Mammary epithelial cell (primary cell): ENCODE results near the gene INPP5D.

Experiments used
- EZH2 ChIP-seq: IDR thresholded peaks from 2 replicates; pipeline ENCODE4 v1.6.1; 2012; ENCODE audit warnings: low read length, inconsistent platforms, borderline replicate concordance
- TF ChIP-seq, protein P1 (sequence below), 2 donors: IDR thresholded peaks in 1 of 2; conservative IDR thresholded peaks in 1 of 2; 2 replicates each; pipeline ENCODE4 v1.5.1; 2011 to 2012; ENCODE audit warnings: inconsistent platforms in 2 of 2, low read length in 2 of 2, mild to moderate bottlenecking in 2 of 2, control low read depth in 1 of 2, low read depth in 1 of 2; ENCODE audit not compliant: insufficient read depth in 1 of 2; ENCODE audit errors: extremely low read depth in 1 of 2

DNA sequence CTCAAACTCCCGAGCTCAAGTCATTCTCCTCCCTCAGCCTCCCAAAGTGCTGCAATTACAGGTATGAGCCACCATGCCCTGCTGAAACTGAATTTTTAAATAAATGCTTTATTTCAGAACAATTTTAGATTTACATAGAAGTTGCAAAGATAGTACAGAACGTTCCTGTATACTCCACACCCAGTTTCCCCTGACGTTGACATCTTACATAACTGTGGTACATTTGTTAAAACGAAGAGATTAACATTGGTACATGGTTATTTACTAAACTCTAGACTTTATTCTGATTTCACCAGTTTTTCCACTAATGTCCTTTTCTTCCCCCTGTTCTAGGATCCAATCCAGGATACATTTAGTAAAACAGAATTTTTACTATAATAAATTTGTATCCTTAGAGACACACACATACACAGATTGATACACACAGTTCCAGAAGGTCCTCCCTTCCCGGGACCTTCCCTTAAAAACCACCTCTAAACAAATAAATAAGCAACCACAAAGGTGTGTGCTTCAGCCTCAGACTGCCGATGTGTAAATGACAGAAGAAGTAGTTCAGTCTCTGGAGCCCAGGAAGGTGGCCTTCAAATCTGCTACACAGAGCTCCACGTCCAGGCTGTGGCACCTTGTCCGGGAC lies 20.8 kb upstream of the INPP5D start:
- TF ChIP-seq, protein P1, sequence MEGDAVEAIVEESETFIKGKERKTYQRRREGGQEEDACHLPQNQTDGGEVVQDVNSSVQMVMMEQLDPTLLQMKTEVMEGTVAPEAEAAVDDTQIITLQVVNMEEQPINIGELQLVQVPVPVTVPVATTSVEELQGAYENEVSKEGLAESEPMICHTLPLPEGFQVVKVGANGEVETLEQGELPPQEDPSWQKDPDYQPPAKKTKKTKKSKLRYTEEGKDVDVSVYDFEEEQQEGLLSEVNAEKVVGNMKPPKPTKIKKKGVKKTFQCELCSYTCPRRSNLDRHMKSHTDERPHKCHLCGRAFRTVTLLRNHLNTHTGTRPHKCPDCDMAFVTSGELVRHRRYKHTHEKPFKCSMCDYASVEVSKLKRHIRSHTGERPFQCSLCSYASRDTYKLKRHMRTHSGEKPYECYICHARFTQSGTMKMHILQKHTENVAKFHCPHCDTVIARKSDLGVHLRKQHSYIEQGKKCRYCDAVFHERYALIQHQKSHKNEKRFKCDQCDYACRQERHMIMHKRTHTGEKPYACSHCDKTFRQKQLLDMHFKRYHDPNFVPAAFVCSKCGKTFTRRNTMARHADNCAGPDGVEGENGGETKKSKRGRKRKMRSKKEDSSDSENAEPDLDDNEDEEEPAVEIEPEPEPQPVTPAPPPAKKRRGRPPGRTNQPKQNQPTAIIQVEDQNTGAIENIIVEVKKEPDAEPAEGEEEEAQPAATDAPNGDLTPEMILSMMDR (conservative IDR thresholded peaks at IDR 0.05 in 1 of 2, IDR thresholded peaks at IDR 0.05 in 1 of 2; ENCODE audit: extremely low read depth in 1 of 2, insufficient read depth in 1 of 2, low read depth in 1 of 2, low read length in 2 of 2), result no peak
- TF ChIP-seq EZH2, result no peak
